ENCODE data around the gene CYP8B1. TPM values are rescaled to one million over a fixed set of nuclear protein-coding genes. Genes with fewer than 3 reads are reported as not detected.

Gene CYP8B1
- total RNA-seq, 1 experiment from 2014 or later, result 0.12 TPM

- Histone ChIP-seq H3K79me2 (ENCODE audit: insufficient read depth, low read length) (no peaks in the 10 kb centered on the region), H3K9me2 (ENCODE audit: insufficient read depth) (no peaks in the 10 kb centered on the region), H3K27me3 (ENCODE audit: insufficient read depth, low read length) (no peaks in the 10 kb centered on the region), H3K4me2 (ENCODE audit: low read length) (no peak overlapping the region), H3K4me3 (replicated peaks in 1 of 2; ENCODE audit: low read depth in 1 of 2, low read length in 2 of 2) (no peak overlapping the region), H3K27ac (ENCODE audit: low read depth, low read length) (no peak overlapping the region), H3K36me3 (ENCODE audit: control insufficient read depth in 1 of 2, insufficient read depth in 2 of 2, low read length in 2 of 2) (no peaks in the 10 kb centered on the region), H3K9me3 (ENCODE audit: control insufficient read depth in 1 of 2, insufficient read depth in 1 of 2, low read depth in 1 of 2, low read length in 2 of 2) (no peaks in the 10 kb centered on the region), H3K9ac (ENCODE audit: low read length) (no peak overlapping the region), H2AFZ (ENCODE audit: low read depth, low read length, poor library complexity, severe bottlenecking) (no peak overlapping the region), H3K4me1 (ENCODE audit: control insufficient read depth in 1 of 2, insufficient read depth in 2 of 2, low read length in 2 of 2) (no peaks in the 10 kb centered on the region), H4K20me1 (ENCODE audit: insufficient read depth) (no peaks in the 10 kb centered on the region)
- DNase-seq (ENCODE audit: low read depth, low spot score), result no peak
- intact Hi-C loops (cut with micrococcal nuclease), result no loop called here
- ChIA-PET POLR2A (no interaction called here), RAD21 (ENCODE audit: low non-redundant PET in 1 of 2, low total read pairs in 2 of 2, uncharacterized antibody in 2 of 2, unreplicated experiment in 2 of 2) (no interaction called here), CTCF (no interaction called here)
- no peak for ATAC-seq
- TF ChIP-seq TCF7L2 (IDR thresholded peaks at IDR 0.05; ENCODE audit: borderline replicate concordance, extremely low read depth, insufficient read depth, insufficient read length) (no peak), POLR2AphosphoS5 (IDR thresholded peaks at IDR 0.05; ENCODE audit: low read depth, low read length) (no peak), EZH2 (IDR thresholded peaks at IDR 0.05) (no peak), SP1 (IDR thresholded peaks at IDR 0.05; ENCODE audit: low read depth) (no peak), ZNF274 (IDR thresholded peaks at IDR 0.05; ENCODE audit: low read depth, low read length) (no peak), SIN3A (IDR thresholded peaks at IDR 0.05; ENCODE audit: low read depth) (no peak), CBX3 (IDR thresholded peaks at IDR 0.05; ENCODE audit: low read depth) (no peak), EZH2phosphoT487 (IDR thresholded peaks at IDR 0.05; ENCODE audit: borderline replicate concordance) (no peak), MAX (IDR thresholded peaks at IDR 0.05) (no peak), ELF1 (IDR thresholded peaks at IDR 0.05; ENCODE audit: borderline replicate concordance, low read depth) (no peak), CTCF (IDR thresholded peaks at IDR 0.05 in 2 of 3, conservative IDR thresholded peaks at IDR 0.05 in 1 of 3; ENCODE audit: borderline replicate concordance in 1 of 3, insufficient read depth in 1 of 3, low read depth in 2 of 3, low read length in 2 of 3) (no peak), JUND (IDR thresholded peaks at IDR 0.05) (no peak), ZBTB33 (IDR thresholded peaks at IDR 0.05; ENCODE audit: extremely low read depth, insufficient replicate concordance, low read length) (no peak), ATF3 (IDR thresholded peaks at IDR 0.05) (no peak), ZFX (IDR thresholded peaks at IDR 0.05) (no peak), SRF (IDR thresholded peaks at IDR 0.05; ENCODE audit: low read depth) (no peak), RAD21 (IDR thresholded peaks at IDR 0.05; ENCODE audit: low read depth) (no peak), YY1 (IDR thresholded peaks at IDR 0.05; ENCODE audit: extremely low read depth, insufficient replicate concordance, low read depth, low read length) (no peak), EGR1 (IDR thresholded peaks at IDR 0.05; ENCODE audit: low read depth) (no peak)
- BruUV-seq (replicated peaks), result no TSS peak
Measured at GRCh38 chr3:42874749-42875148, 930 bp downstream of the CYP8B1 start.

Measured in HCT116 (cell line).